Panc1 (cell line): Measurements from ENCODE around the gene PLOD3. TPM values are rescaled to one million over a fixed set of nuclear protein-coding genes. Genes with fewer than 3 reads are reported as not detected.

Experiments used
- ATAC-seq: fragments of 200-7000 bp; cut with Tn5 transposase; 2 replicates; pipeline ENCODE4 v1.9.1; 2020; ENCODE audit warnings: mild to moderate bottlenecking, moderate library complexity
- BruUV-seq: library from RNA; stranded (reverse); fragments of 400-500 nt; replicated peaks from 2 replicates; lab custom pipeline; 2021; lab: Mats Ljungman, UMichigan
- CTCF ChIA-PET: fragments of 300-600 bp; sonication (Branson Sonifier 250); formaldehyde crosslinking; loops from one replicate; lab custom pipeline; 2022; ENCODE audit warnings: antibody characterized with exemption; lab: Charles Lee
- POLR2A ChIA-PET: fragments of 300-600 bp; sonication (Branson Sonifier 250); formaldehyde crosslinking; loops from one replicate; lab custom pipeline; 2022; ENCODE audit warnings: antibody characterized with exemption; lab: Charles Lee
- DNase-seq: peaks from one replicate; pipeline ENCODE4 v3.0.0-alpha.2; 2010; ENCODE audit warnings: low read depth, low spot score
- H3K27ac ChIP-seq: 2 replicates; pipeline ENCODE4 v1.5.1; 2011; ENCODE audit warnings: mild to moderate bottlenecking, low read length, inconsistent platforms
- H3K27me3 ChIP-seq: fragments of 200-500 bp; sonication (Bioruptor generic); 2 replicates; pipeline ENCODE4 v1.6.0; 2014; ENCODE audit warnings: low read length, inconsistent platforms; ENCODE audit not compliant: control insufficient read depth, insufficient read depth
- H3K36me3 ChIP-seq: fragments of 200-500 bp; sonication (Bioruptor generic); 2 replicates; pipeline ENCODE4 v1.5.1; 2014; ENCODE audit warnings: inconsistent platforms, mild to moderate bottlenecking, low read length, moderate library complexity; ENCODE audit not compliant: control insufficient read depth, insufficient read depth
- H3K4me1 ChIP-seq: 2 replicates; pipeline ENCODE4 v1.5.1; 2011; ENCODE audit warnings: inconsistent platforms, mild to moderate bottlenecking, low read length, moderate library complexity; ENCODE audit not compliant: control insufficient read depth, insufficient read depth
- H3K4me3 ChIP-seq, 2 experiments: 2 replicates each; pipeline ENCODE4 v1.5.1; 2011 to 2012; ENCODE audit warnings: low read depth in 2 of 2, low read length in 2 of 2, mild to moderate bottlenecking in 2 of 2, inconsistent platforms in 1 of 2, moderate library complexity in 1 of 2
- H3K9me3 ChIP-seq: fragments of 200-500 bp; sonication (Bioruptor generic); 2 replicates; pipeline ENCODE4 v1.5.1; 2014; ENCODE audit warnings: low read depth, mild to moderate bottlenecking, inconsistent platforms, low read length, moderate library complexity; ENCODE audit not compliant: control insufficient read depth, insufficient read depth
- CTCF ChIP-seq: fragments of 450-650 bp; IDR thresholded peaks from 2 replicates; pipeline ENCODE4 v1.5.1; 2017; ENCODE audit warnings: mild to moderate bottlenecking
- POLR2AphosphoS5 ChIP-seq: IDR thresholded peaks from 2 replicates; pipeline ENCODE4 v1.6.1; 2012; ENCODE audit warnings: mild to moderate bottlenecking, low read depth, low read length, moderate library complexity
- REST ChIP-seq, 2 experiments: IDR thresholded peaks; 2 replicates each; pipeline ENCODE4 v1.6.1; 2011 to 2012; ENCODE audit warnings: low read depth in 2 of 2, control low read depth in 1 of 2, low read length in 1 of 2, mild to moderate bottlenecking in 1 of 2, moderate library complexity in 1 of 2; ENCODE audit not compliant: insufficient read depth in 1 of 2
- SIN3A ChIP-seq: IDR thresholded peaks from 2 replicates; pipeline ENCODE4 v1.6.1; 2012; ENCODE audit warnings: low read depth, mild to moderate bottlenecking, low read length, moderate library complexity, borderline replicate concordance; ENCODE audit not compliant: insufficient read depth
- TCF7L2 ChIP-seq: IDR thresholded peaks from 2 replicates; pipeline ENCODE4 v1.6.1; 2011; ENCODE audit warnings: mild to moderate bottlenecking, low read depth, low read length, inconsistent platforms
- in situ Hi-C: cut with HindIII; loops from 2 replicates; pipeline ENCODE4 v1.10.0; 2016; ENCODE audit warnings: low sequenced_read_pairs, low pct_unique_long_range_greater_than_20kb
- intact Hi-C: fragments of 100-400 bp; cut with micrococcal nuclease; formaldehyde crosslinking; loops from one replicate; pipeline ENCODE4 v1.10.0; 2022; ENCODE audit not compliant: unreplicated experiment
- total RNA-seq: library from RNA; stranded (reverse); gene quantifications from one replicate; pipeline ENCODE4 v1.2.1, GENCODE V29; 2021; ENCODE audit not compliant: unreplicated experiment

Gene PLOD3
- total RNA-seq, 1 experiment from 2014 or later: 93.0 TPM

DNA sequence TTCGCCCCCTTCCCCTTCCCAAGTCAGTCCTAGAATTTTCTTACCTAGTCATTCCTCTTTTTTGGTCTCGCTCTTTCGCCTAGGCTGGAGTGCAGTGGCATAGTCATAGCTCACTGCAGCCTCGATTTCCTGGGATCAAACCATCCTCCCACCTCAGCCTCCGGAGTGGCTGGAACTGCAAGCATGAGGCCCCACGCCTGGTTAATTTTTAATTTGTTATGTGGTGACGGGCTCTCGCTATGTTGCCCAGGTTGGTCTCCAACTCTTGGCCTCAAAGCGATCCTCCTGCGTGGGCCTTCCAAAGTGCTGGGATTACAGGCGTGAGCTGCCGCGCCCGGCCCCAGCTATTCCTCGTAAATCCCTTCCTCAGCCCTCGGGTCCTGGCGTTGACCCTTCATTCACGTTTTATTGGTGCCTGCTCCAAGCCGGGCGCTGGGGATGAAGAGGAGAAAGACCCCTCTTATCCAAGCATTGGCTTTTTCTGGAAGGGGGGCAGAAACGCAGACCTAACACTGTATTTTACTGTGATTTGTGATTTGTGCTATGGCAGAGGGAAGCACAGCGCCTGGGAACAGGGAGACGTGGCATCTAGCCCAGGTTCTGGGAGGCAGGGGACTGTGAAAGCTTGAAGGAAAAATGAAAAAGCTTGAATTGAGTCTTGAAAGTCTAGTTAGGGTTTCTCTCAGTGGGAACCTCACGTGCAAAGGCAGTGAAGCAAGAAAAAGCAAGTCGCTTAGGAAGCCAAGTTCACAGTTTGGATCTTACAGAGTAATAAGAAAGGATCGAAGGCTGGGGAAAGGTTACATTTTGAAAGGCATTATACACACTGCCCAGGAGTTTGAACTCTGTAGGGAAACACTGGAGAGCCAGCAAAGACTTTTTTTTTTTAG lies 1.1 kb upstream of the PLOD3 start:
- no peaks in the 10 kb centered on the region for H3K9me3 ChIP-seq
- POLR2A ChIA-PET: interaction anchor here (0.6 to 1.5 kb wide), 9 partner anchors 13 to 315 kb away, joined by 3 to 7 read pairs (median 4); no protein-coding TSS in a partner anchor
- peak overlapping the region; percentile 85 to 97 for H3K4me3 ChIP-seq
- in situ Hi-C loops: no loop called here
- H3K27ac ChIP-seq: peak overlapping the region; percentile 95
- no peaks in the 10 kb centered on the region for H3K27me3 ChIP-seq
- no peak for DNase-seq
- no peak; the same call in 1 of the 2 replicates for TF ChIP-seq POLR2AphosphoS5
- TF ChIP-seq CTCF: no peak
- TF ChIP-seq TCF7L2: no peak
- no peak for TF ChIP-seq SIN3A
- no peak for TF ChIP-seq REST (IDR thresholded peaks at IDR 0.05; ENCODE audit: insufficient read depth in 1 of 2, low read depth in 2 of 2, low read length in 1 of 2)
- BruUV-seq: TSS peak; percentile 88
- peaks cover 13% of the 10 kb centered on the region for H3K4me1 ChIP-seq
- intact Hi-C loops: no loop called here
- no peaks in the 10 kb centered on the region; the same call in 1 of the 2 replicates for H3K36me3 ChIP-seq
- peak; percentile 11 for ATAC-seq
- CTCF ChIA-PET: interaction anchor here (1.2 to 1.7 kb wide), 2 partner anchors 26 to 74 kb away, joined by 8 to 9 read pairs; partner anchors contain the start of gene FIS1

- no peak for DNase-seq
- ATAC-seq: no peak; the same call in none of the 2 replicates
- Histone ChIP-seq H3K4me1 (peaks cover 13% of the 10 kb centered on the region), H3K4me3 (peak overlapping the region; percentile 85 to 97), H3K27ac (peak overlapping the region; percentile 95), H3K9me3 (no peaks in the 10 kb centered on the region), H3K36me3 (no peaks in the 10 kb centered on the region; the same call in 1 of the 2 replicates), H3K27me3 (no peaks in the 10 kb centered on the region)
- CTCF ChIA-PET: interaction anchor here (0.6 to 1.7 kb wide), 3 partner anchors 27 to 325 kb away, joined by 3 to 9 read pairs (median 3); no protein-coding TSS in a partner anchor
- in situ Hi-C loops (no loop called here), intact Hi-C loops (no loop called here)
- no TSS peak for BruUV-seq
- POLR2A ChIA-PET: interaction anchor here (0.6 to 1.5 kb wide), 4 partner anchors 22 to 560 kb away, joined by 3 to 10 read pairs (median 6); partner anchors contain the start of gene ACTL6B
- TF ChIP-seq TCF7L2 (no peak), POLR2AphosphoS5 (no peak), CTCF (no peak), SIN3A (no peak), REST (IDR thresholded peaks at IDR 0.05; ENCODE audit: insufficient read depth in 1 of 2, low read depth in 2 of 2, low read length in 1 of 2) (no peak)
These were observed 457 bp downstream of the PLOD3 start for GRCh38 chr7:101216860-101217387.
